ENCODE measurements around the gene TSPAN9. TPM values are rescaled to one million over a fixed set of nuclear protein-coding genes. Genes with fewer than 3 reads are reported as not detected.

The TSPAN9 gene
- total and polyA plus RNA-seq, 2 experiments from 2014 or later = 6.0 to 31.5 TPM

DNA sequence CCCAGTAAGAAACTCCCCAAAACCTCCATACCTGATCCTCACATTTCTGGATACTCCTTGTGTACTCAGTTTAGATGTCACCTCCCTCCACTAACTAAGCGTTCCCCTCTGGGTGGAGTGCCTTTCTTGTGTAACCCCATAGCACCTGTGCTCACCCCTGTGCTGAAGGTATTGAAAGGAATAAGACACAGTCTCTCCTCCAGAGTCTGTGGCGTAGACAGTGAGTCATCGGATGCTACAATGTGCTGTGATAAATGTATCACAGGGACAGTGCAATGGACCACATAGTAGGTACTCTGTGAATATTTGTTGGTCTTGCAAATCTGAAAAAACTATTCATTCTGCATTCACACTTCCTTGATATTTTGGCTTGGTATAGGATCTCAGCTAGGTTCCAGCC is 30.8 kb downstream of the TSPAN9 start:
- Histone ChIP-seq H4K20me1 (replicated peaks; ENCODE audit: insufficient read depth) (no peaks in the 10 kb centered on the region), H3K9me2 (ENCODE audit: insufficient read depth) (no peaks in the 10 kb centered on the region), H3F3A (replicated peaks; ENCODE audit: low read depth) (0 out of 2 replicates have a peak, but pooled peaks cover 3% of the 10 kb centered on the region), H3K79me2 (replicated peaks; ENCODE audit: insufficient read depth) (no peaks in the 10 kb centered on the region), H3K27ac (ENCODE audit: low read depth) (no peak overlapping the region), H3K4me3 (no peak overlapping the region), H3K4me1 (ENCODE audit: insufficient read depth) (peaks cover 4% of the 10 kb centered on the region; the same call in 1 of the 2 replicates), H3K36me3 (ENCODE audit: insufficient read depth) (no peaks in the 10 kb centered on the region), H3K27me3 (ENCODE audit: insufficient read depth) (no peaks in the 10 kb centered on the region), H3K4me2 (no peak overlapping the region), H2AFZ (no peak overlapping the region)
- H3K9me3 Mint-ChIP-seq = no peaks in the 10 kb centered on the region
- H3K36me3 Mint-ChIP-seq (ENCODE audit: low read depth) = no peaks in the 10 kb centered on the region
- H3K4me1 Mint-ChIP-seq = peaks cover 21% of the 10 kb centered on the region
- no peak overlapping the region for H3K4me3 Mint-ChIP-seq
- no peak for DNase-seq (ENCODE audit: low spot score)
- peaks cover 4% of the 10 kb centered on the region for H3K27me3 Mint-ChIP-seq (ENCODE audit: insufficient read depth, low read depth, poor library complexity)
- H3K27ac Mint-ChIP-seq = no peak overlapping the region
- TF ChIP-seq, protein P1, sequence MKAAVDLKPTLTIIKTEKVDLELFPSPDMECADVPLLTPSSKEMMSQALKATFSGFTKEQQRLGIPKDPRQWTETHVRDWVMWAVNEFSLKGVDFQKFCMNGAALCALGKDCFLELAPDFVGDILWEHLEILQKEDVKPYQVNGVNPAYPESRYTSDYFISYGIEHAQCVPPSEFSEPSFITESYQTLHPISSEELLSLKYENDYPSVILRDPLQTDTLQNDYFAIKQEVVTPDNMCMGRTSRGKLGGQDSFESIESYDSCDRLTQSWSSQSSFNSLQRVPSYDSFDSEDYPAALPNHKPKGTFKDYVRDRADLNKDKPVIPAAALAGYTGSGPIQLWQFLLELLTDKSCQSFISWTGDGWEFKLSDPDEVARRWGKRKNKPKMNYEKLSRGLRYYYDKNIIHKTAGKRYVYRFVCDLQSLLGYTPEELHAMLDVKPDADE (IDR thresholded peaks at IDR 0.05) = no peak
- TF ChIP-seq POLR2AphosphoS5 (IDR thresholded peaks at IDR 0.05; ENCODE audit: low read depth) = no peak
- no peak for TF ChIP-seq EZH2 (IDR thresholded peaks at IDR 0.05; ENCODE audit: low read depth, unreplicated experiment)
- no peak for TF ChIP-seq ZNF331 (CRISPR knock-in tag; IDR thresholded peaks at IDR 0.05; ENCODE audit: low read depth)
- TF ChIP-seq CREB1 (CRISPR knock-in tag; IDR thresholded peaks at IDR 0.05; ENCODE audit: low read depth) = no peak
- TF ChIP-seq STAT1 (IDR thresholded peaks at IDR 0.05; ENCODE audit: unreplicated experiment) = no peak
- TF ChIP-seq NANOG (IDR thresholded peaks at IDR 0.05; ENCODE audit: borderline replicate concordance) = no peak
- TF ChIP-seq, protein P2, sequence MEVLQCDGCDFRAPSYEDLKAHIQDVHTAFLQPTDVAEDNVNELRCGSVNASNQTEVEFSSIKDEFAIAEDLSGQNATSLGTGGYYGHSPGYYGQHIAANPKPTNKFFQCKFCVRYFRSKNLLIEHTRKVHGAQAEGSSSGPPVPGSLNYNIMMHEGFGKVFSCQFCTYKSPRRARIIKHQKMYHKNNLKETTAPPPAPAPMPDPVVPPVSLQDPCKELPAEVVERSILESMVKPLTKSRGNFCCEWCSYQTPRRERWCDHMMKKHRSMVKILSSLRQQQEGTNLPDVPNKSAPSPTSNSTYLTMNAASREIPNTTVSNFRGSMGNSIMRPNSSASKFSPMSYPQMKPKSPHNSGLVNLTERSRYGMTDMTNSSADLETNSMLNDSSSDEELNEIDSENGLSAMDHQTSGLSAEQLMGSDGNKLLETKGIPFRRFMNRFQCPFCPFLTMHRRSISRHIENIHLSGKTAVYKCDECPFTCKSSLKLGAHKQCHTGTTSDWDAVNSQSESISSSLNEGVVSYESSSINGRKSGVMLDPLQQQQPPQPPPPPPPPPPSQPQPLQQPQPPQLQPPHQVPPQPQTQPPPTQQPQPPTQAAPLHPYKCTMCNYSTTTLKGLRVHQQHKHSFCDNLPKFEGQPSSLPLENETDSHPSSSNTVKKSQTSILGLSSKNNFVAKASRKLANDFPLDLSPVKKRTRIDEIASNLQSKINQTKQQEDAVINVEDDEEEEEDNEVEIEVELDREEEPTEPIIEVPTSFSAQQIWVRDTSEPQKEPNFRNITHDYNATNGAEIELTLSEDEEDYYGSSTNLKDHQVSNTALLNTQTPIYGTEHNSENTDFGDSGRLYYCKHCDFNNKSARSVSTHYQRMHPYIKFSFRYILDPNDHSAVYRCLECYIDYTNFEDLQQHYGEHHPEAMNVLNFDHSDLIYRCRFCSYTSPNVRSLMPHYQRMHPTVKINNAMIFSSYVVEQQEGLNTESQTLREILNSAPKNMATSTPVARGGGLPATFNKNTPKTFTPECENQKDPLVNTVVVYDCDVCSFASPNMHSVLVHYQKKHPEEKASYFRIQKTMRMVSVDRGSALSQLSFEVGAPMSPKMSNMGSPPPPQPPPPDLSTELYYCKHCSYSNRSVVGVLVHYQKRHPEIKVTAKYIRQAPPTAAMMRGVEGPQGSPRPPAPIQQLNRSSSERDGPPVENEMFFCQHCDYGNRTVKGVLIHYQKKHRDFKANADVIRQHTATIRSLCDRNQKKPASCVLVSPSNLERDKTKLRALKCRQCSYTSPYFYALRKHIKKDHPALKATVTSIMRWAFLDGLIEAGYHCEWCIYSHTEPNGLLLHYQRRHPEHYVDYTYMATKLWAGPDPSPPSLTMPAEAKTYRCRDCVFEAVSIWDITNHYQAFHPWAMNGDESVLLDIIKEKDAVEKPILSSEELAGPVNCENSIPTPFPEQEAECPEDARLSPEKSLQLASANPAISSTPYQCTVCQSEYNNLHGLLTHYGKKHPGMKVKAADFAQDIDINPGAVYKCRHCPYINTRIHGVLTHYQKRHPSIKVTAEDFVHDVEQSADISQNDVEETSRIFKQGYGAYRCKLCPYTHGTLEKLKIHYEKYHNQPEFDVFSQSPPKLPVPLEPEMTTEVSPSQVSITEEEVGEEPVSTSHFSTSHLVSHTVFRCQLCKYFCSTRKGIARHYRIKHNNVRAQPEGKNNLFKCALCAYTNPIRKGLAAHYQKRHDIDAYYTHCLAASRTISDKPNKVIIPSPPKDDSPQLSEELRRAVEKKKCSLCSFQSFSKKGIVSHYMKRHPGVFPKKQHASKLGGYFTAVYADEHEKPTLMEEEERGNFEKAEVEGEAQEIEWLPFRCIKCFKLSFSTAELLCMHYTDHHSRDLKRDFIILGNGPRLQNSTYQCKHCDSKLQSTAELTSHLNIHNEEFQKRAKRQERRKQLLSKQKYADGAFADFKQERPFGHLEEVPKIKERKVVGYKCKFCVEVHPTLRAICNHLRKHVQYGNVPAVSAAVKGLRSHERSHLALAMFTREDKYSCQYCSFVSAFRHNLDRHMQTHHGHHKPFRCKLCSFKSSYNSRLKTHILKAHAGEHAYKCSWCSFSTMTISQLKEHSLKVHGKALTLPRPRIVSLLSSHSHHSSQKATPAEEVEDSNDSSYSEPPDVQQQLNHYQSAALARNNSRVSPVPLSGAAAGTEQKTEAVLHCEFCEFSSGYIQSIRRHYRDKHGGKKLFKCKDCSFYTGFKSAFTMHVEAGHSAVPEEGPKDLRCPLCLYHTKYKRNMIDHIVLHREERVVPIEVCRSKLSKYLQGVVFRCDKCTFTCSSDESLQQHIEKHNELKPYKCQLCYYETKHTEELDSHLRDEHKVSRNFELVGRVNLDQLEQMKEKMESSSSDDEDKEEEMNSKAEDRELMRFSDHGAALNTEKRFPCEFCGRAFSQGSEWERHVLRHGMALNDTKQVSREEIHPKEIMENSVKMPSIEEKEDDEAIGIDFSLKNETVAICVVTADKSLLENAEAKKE (CRISPR knock-in tag; IDR thresholded peaks at IDR 0.05) = no peak
- TF ChIP-seq, protein P3, sequence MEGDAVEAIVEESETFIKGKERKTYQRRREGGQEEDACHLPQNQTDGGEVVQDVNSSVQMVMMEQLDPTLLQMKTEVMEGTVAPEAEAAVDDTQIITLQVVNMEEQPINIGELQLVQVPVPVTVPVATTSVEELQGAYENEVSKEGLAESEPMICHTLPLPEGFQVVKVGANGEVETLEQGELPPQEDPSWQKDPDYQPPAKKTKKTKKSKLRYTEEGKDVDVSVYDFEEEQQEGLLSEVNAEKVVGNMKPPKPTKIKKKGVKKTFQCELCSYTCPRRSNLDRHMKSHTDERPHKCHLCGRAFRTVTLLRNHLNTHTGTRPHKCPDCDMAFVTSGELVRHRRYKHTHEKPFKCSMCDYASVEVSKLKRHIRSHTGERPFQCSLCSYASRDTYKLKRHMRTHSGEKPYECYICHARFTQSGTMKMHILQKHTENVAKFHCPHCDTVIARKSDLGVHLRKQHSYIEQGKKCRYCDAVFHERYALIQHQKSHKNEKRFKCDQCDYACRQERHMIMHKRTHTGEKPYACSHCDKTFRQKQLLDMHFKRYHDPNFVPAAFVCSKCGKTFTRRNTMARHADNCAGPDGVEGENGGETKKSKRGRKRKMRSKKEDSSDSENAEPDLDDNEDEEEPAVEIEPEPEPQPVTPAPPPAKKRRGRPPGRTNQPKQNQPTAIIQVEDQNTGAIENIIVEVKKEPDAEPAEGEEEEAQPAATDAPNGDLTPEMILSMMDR (conservative IDR thresholded peaks at IDR 0.05; ENCODE audit: low read depth in 2 of 2) = no peak
- no peak for TF ChIP-seq ZNF114 (CRISPR knock-in tag; IDR thresholded peaks at IDR 0.05)
- TF ChIP-seq JUNB (IDR thresholded peaks at IDR 0.05; ENCODE audit: unreplicated experiment) = no peak
- TF ChIP-seq, protein P4, sequence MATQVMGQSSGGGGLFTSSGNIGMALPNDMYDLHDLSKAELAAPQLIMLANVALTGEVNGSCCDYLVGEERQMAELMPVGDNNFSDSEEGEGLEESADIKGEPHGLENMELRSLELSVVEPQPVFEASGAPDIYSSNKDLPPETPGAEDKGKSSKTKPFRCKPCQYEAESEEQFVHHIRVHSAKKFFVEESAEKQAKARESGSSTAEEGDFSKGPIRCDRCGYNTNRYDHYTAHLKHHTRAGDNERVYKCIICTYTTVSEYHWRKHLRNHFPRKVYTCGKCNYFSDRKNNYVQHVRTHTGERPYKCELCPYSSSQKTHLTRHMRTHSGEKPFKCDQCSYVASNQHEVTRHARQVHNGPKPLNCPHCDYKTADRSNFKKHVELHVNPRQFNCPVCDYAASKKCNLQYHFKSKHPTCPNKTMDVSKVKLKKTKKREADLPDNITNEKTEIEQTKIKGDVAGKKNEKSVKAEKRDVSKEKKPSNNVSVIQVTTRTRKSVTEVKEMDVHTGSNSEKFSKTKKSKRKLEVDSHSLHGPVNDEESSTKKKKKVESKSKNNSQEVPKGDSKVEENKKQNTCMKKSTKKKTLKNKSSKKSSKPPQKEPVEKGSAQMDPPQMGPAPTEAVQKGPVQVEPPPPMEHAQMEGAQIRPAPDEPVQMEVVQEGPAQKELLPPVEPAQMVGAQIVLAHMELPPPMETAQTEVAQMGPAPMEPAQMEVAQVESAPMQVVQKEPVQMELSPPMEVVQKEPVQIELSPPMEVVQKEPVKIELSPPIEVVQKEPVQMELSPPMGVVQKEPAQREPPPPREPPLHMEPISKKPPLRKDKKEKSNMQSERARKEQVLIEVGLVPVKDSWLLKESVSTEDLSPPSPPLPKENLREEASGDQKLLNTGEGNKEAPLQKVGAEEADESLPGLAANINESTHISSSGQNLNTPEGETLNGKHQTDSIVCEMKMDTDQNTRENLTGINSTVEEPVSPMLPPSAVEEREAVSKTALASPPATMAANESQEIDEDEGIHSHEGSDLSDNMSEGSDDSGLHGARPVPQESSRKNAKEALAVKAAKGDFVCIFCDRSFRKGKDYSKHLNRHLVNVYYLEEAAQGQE (IDR thresholded peaks at IDR 0.05; ENCODE audit: unreplicated experiment) = no peak
- TF ChIP-seq EZH2phosphoT487 (IDR thresholded peaks at IDR 0.05; ENCODE audit: unreplicated experiment) = no peak
- ATAC-seq = no peak
